ENCODE data around the gene ASS1.
"Not testable (repeated sequence)": the region's sequence is repeated elsewhere in the genome, so short reads cannot be mapped to it uniquely, and the experiment has no call there.

The ASS1 gene

GRCh38 chr9:130419521-130420035 is 25.2 kb upstream of the ASS1 start:
- no peak for DNase-seq

DNA sequence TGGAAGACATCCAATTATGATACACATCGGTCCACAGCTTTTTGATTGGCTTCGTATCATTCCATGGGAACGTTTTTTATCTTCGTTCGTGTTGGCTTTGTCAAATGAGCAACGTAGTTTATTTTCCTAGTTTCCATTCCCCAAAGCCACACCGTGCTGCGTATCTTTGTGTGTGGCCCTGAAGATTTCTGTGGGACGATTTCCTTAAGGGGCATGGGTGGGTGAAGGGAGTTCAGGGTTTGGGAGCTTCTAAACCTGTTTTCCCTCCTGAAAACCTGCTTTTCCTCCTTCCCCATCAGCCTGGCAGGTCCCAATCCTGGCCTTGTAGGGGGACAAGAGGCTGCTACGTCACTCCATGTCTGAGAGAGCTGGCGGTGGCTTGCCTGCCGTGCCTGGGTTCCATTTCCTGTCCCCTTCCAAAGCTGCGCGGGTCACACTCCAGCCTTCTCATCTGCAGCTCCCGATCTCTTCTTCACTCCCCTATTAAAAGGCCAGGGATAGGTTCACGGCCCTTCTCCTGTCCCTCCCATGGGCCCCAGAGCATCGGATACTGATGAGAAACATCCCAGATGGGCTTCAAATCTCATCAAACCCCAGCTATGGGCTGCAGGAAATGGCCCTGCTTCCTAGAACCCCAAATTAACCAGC is 23.5 kb upstream of the ASS1 start:
- no peak for DNase-seq

- no peak for DNase-seq
These were observed 22.9 kb upstream of the ASS1 start for GRCh38 chr9:130421802-130422276.

DNA sequence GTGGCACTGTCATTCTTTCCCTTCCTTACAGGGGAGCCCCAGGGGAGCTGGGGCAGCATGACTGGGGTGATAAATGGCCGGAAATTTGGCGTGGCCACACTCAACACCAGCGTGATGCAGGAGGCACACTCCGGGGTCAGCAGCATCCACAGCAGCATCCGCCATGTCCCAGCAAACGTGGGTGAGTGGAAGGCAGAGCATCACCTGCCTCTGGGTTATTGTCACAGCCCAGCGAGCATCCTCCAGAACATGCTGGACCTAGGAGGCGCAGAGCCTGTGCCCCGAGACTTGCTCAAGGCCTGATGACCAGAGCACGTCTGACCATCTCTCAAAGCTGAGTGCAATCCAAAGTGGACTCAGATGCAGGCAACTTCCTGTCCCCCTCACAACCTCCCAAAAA is 22.2 kb upstream of the ASS1 start:
- no peak for DNase-seq

- no peak for DNase-seq
These were observed 21.5 kb upstream of the ASS1 start for GRCh38 chr9:130423272-130423671.

- DNase-seq = no peak
These were observed 19.9 kb upstream of the ASS1 start for GRCh38 chr9:130424595-130425454.

- DNase-seq = no peak
These were observed 18.9 kb upstream of the ASS1 start for GRCh38 chr9:130425741-130426466.

GRCh38 chr9:130426467-130426773 is 18.3 kb upstream of the ASS1 start:
- no peak for DNase-seq

DNA sequence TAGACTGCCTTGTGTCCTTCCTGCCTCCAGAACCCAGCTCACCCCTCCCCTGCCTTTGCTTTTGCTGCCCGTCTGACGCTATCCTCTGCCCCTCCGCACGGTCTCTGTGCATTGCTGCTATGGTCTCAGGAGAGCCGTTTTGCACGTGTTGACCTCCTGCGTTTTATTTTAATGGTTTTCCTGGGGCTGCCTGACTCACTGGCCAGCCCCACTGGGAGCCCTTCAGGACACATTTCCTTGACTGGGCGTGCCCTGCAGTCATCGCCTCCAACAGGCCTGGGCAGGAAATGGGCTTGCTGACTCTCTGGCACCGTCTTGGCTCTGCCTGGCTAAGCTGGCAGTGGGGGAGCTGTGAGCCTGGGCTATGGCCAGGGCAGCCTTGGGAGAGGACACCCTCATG is 17.9 kb upstream of the ASS1 start:
- DNase-seq = no peak

DNA sequence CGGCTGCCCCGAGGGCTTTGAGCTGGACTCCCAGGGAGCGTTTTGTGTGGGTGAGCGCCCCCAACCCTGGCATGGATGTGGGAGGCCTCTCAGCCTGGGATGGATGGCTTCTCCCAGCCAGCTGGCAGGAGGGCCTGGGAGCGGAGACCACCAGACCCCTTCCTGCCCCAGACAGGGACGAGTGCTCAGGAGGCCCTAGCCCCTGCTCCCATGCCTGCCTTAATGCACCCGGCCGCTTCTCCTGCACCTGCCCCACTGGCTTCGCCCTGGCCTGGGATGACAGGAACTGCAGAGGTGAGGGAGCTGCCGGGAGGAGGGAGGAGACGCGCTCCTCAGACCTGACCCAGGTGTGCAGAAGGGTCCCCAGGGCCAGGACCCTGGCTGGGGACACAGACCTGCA is 17.4 kb upstream of the ASS1 start:
- no peak for DNase-seq

- no peak for DNase-seq
These were observed 16.6 kb upstream of the ASS1 start for GRCh38 chr9:130428086-130428665.

- DNase-seq = no peak
These were observed 15.4 kb upstream of the ASS1 start for GRCh38 chr9:130429381-130429780.

DNA sequence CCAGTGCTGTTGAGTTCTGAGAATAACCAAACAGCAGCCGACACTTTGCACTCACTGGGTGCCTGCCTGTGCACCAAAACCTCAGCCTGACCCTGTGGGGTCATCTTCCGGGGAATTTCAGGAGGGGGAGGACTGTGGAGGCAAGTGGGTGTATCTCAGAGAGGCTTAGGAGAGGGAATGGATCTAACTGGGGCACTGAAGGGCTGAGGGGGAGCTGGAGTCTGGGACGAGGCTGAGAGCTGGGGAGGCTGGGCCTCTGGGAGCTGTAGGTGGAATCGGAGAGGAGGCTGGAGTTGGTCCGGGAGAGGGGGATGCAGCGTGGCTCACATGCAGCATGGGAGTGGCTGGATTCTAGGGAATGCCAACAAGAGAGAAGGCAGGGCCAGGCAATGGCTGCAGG is 14.9 kb upstream of the ASS1 start:
- DNase-seq = no peak

GRCh38 chr9:130430232-130430631 is 14.5 kb upstream of the ASS1 start:
- DNase-seq = no peak

DNA sequence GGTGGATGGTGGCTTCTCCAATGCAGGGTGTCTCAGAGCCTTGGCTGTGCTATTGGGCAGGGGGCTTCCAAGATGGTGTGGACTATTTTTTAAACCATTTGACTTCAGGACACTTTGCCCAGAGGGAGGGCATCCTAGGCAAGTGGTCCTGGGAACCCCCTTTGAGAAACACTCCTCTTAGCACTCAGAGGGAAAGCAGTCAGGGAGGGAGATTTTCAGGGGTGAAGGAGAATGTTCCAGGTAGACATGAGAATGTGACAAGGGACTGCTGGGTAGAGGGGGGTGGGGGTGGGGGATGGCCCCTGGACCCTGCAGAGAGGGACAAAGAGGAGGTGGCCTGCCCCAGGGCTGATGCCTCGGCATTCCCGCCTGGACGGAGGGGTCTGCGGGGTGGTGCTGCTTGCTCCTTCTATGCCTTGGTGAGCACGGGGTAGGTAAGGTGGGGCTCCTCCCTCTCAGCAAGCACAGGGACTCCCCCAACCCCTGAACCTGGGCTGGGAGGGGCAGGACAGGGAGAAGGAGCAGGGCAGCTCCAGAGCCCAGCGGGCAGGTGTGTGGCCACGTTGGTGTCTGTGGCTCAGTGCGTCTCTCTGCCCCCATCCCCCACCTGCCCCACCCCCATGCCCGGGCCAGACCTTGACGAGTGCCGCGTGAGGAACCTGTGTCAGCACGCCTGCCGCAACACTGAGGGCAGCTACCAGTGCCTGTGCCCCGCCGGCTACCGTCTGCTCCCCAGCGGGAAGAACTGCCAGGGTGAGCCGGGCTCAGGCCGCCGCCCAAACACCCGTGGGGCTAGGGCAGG is 13.8 kb upstream of the ASS1 start:
- DNase-seq = no peak

GRCh38 chr9:130431536-130432303 is 13.0 kb upstream of the ASS1 start:
- no peak for DNase-seq

GRCh38 chr9:130432362-130432761 is 12.4 kb upstream of the ASS1 start:
- no peak for DNase-seq

GRCh38 chr9:130432796-130433167 is 12.0 kb upstream of the ASS1 start:
- no peak for DNase-seq

DNA sequence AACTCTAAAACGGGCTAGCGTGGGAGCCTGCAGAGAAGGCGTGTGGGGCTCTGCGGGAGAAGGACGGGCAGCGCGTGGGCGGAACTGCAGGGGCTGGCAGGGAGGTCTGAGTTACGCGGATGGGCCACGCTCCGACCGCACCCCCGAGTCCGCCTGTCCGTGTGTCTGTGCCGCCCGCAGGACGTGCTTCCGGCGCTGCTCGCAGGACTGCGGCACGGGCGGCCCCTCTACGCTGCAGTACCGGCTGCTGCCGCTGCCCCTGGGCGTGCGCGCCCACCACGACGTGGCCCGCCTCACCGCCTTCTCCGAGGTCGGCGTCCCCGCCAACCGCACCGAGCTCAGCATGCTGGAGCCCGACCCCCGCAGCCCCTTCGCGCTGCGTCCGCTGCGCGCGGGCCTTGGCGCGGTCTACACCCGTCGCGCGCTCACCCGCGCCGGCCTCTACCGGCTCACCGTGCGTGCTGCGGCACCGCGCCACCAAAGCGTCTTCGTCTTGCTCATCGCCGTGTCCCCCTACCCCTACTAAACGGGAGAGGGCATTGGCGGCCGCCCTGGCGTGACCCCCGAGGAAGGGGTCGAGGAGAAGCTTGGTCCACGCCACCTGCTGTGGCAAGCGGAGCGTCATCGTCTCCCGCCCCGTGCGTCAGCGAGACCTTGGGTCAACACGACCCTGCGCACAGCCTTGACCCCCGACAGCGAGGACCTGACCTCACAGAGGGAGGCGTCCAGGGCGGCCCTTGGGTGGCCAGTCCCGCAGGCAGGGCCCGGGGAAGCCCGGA is 11.4 kb upstream of the ASS1 start:
- DNase-seq = no peak

DNA sequence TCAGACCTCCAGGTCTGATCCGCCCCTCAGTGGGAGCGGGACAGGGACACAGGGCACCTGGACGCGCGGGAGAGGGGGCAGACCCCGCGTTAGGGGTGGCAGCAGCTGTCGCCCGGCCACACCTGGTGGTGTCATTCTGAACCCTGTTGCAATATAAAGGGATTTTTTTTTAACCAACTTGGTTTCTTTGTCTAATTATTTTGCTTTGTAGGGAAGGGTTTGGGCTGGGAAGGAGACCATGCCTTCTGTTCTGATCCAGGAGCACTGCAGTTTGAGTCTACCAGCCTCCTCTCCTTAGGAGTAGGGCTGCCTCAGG is 10.9 kb upstream of the ASS1 start:
- DNase-seq = no peak

DNA sequence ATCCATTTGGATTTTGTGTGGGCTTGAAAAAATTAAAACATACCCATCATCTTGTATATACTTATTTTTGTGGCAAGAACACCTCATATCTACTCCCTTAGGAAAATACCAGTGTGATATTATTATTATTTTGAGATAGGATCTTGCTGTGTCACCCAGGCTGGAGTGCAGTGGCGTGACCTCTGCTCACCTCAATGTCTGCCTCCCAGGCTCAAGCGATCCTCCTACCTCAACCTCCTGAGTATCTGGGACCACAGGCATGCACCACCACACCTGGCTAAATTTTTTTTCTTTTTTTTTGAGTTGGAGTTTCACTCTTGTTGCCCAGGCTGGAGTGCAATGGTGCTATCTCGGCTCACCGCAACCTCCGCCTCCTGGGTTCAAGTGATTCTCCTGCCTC is 10.1 kb upstream of the ASS1 start:
- not testable (repeated sequence) for DNase-seq
